HG02973 (cell line): ENCODE measurements around the gene NFAT5.

Source experiments
- ATAC-seq: cut with Tn5 transposase; IDR thresholded peaks from one replicate; pipeline ENCODE4 v1.9.1; 2021; ENCODE audit warnings: moderate library complexity; ENCODE audit not compliant: unreplicated experiment

The NFAT5 gene

DNA sequence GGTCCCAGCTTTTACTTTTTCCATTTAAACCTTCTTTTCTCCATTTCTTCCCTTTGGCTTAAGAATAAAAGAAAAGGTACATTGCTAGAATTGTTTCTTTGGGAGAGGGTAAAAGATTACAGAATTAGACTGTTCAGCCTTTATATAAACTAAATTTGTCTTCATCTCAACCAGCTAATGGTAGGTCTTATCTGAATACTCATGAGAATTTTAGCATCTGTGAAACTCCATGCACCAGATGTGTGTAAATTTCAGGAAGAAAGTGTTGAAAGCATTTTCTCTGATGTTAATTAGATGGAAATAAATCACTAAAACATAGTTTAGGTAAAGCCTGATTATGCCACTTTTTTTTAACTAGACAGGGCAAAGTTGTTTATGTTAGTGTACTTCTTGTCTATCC, 135.7 kb downstream of the NFAT5 start:
- ATAC-seq = no peak

DNA sequence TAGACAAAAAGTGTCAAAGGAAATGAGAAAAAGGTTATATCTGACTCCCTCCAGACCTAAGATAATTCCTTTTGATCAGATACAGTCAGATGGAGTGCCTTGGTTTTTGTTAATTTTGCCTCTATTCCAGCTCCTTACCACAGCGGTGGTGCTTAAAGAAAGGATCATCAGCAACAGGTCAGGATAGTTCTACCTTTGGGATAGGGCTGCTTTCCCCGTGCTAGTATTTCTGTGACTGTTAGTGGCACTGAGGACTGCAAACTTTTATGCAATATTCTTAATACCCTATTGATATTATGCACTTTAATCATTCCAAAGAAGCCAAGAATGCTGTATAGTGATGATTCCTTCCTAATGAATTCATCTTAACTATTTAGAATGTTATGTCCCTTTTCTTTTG, 136.1 kb downstream of the NFAT5 start:
- no peak for ATAC-seq

DNA sequence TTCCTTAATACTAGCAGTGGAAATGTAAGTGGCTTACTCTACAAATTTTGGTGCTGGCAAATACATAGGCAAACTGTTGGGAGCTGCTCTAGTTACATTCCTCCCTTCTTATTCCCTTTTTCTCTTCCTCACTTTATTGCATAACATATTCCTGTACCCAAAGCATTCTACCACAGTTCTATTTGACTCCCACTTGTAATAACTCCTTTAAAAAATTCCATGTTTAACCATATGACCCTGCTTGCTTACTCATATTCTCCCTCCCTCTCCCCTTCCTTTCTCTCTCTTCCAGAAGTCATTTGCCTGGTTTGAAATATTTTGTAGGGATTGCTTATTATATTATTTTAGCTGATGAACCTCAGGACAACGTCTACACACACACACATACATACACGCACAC, 137.9 kb downstream of the NFAT5 start:
- ATAC-seq = no peak

DNA sequence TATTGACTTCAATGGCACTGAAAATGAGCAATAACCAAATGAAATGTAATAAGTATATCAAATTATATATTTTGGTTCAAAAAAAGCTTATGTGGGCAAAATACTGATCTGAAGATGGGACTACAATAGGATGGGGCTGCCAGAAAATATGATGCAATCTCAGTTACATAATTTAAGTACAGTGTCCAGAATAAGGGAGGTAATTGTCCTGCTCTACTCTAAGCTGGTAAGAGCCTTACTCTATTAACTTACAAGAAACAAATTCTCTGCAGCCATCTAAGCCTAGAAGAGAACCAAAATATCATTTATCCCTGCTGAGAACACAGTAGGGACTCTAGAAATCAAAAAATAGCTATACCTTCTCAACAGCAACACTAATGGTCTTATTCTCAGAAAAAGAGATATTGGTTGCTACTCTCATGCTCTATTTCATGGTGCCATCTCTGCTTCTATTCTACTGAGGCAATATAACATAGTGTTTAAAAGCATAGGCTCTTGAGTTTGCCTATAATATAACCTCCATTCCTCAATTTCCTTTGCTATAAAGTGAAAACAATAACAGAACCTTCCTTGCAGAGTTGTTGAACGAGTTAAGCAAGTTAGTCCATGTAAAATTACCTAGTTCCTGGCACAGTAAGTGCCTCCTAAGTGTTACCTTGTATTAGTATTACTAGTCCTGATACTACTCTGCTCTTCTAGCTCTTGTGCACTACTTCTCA, 140.6 kb downstream of the NFAT5 start:
- no peak for ATAC-seq

DNA sequence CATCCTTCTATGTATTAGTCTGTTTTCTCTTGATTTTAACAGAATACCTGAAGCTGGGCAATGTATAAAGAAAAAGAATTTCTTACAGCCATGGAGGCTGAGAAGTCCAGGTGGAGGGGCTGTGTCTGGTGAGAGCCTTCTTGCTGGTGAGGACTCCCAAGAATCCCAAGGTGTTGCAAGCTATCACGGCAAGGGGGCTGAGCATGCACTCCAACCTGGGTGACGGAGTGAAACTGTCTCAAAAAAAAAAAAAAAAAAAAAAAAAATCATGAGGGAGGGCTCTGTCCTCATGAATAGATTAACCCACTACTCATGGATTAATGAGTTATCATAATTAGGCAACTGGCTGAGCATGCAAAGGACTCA, 141.2 kb downstream of the NFAT5 start:
- ATAC-seq = no peak

DNA sequence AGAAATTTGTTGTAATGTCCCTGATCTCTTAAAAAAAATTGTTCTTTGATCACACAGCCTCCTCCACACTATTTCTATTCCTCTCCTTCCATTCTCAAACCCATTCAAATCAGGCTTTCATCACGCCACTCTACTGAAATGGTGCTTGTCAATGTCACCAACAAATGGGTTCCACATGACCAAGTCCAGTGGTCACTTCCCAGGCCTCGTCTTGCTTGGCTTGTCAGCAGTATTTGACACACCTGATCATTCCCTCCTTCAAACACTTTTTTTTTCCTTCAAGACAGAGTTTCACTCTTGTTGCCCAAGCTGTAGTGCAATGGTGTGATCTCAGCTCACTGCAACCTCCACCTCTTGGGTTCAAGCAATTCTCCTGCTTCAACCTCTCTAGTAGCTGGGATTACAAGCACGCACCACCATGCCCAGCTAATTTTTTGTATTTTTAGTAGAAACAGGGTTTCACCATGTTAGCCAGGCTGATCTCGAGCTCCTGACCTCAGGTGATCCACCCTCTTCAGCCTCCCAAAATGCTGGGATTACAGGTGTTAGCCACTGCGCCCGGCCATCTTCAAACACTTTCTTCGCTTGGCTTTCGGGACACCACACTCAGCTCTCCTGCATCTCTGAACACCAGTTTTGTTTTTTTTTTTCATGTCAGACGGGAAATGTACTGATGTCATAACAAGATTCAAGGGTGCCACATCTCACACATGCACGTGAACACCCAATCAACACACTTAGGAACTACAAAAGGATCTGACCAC, 142.3 kb downstream of the NFAT5 start:
- ATAC-seq = no peak

DNA sequence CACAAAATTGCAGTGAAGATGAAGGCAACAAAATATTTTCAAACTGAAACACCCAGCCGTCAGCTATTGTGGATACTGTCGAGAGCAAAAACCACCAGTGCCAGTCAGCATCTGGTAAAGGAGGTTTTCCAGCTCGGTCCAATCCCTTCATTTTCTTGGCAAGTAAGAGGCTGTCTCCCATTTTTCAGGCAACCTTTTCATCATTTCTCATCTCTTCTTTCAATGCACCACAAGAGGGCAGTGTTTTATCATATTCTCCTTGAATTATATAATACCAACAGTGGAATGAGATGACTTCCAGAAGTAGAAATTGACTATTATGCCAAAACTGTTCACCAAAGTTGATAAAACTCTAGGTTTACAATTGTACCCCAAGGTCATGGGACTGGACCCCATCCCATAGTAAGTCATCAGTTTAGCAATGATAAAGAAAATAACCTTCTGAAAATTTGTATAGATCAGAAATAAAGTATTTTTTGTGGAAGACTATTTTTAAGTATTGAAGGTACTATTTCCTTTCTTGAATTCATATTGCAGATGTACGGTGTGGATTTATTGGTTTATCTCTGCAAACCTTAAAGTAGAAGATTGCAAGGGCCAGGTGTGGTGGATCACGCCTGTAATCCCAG, 143.8 kb downstream of the NFAT5 start:
- ATAC-seq = no peak

DNA sequence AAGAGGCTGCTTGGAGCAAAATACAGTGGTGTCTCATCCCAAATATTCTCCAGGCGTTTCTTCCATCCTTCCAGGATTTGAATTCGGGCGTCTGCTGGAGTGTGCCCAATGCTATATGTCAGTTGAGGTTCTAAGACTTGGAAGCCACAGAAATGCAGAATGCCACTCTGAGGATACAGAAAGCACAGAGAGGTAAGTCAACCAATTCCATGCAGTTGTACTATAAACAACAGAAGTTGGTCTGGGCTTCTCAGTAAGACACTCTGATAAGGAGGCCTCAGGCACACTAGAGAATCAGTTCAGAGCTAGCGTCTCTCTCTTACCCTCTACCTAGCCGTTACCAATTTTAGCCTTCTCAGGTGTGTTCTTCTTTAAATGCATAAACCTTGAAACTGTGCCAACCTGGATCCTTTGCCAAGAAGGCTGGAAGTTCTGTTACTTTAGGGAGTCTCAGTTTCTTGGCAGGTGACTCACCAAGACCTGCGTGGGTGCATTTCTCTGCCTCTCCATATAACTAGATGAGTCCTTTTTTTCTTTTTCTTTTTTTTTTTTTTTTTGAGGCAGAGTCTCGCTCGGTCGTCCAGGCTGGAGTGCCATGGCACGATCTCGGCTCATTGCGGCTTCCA, 145.5 kb downstream of the NFAT5 start:
- ATAC-seq = no peak

DNA sequence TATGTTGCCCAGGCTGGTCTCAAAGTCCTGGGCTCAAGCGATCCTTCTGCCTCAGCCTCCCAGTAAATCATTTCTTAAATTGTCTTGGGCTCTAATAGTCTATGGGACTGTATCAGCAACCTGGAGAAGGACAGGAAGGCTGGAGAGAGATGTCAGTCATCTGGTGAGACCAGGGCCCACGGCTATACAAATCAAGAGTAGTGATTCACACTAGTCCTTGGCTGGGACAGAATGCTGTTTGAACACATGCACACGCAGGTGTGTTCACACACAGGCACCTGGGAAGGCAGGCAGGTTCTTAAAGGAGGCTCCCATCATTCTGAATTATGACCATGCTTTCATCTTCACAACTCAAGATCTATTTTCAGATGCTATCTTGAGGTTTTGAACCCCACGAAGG, 146.5 kb downstream of the NFAT5 start:
- ATAC-seq = no peak

DNA sequence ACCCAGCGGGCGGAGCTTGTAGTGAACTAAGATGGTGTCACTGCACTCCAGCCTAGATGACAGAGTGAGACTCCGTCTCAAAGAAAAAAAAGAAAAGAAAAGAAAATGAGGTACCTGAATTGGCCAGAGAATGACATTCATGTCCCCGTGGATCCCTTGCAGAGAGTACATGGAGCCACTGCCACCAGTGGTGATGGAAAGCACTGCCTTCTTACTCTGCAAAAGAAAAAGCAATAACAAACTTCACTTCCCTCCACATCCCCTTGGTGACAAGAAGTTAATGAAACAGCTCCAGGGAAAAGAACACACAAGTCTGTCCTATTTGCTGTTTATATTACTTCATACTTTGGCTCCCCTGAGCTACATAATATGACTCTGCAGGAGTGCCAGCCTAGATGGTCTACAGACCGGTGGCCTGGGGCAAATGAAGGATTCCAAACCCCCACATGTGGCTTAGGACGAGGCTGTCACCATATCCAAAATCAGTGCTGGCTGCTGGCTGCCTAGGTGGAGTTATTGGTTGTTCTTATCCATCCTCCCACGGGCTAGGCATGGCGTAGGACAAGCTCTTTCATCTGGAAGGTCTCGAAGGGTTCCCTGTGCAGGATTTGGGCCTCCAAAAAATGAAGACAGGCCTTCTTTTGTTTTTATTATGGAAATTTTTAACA, 147.3 kb downstream of the NFAT5 start:
- ATAC-seq = no peak

DNA sequence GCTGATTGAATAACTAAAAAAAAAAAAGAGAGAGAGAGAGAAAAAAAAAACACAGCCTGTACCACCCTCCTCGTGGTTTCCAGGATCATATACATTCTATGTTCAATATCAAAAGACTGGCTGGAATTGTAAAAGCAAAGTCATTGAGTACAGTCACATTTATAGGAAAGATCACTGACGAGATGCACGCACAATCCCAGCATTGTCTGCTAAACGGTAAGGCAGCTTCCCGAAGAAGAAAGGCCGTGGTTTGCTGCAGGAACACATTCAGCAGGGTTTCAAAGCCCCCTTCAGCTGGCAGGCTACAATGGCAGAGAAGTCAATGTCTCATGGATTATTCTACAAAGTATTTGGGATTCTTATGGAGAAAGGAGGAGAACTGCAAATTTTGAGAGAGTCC, 151.3 kb downstream of the NFAT5 start:
- ATAC-seq = no peak

DNA sequence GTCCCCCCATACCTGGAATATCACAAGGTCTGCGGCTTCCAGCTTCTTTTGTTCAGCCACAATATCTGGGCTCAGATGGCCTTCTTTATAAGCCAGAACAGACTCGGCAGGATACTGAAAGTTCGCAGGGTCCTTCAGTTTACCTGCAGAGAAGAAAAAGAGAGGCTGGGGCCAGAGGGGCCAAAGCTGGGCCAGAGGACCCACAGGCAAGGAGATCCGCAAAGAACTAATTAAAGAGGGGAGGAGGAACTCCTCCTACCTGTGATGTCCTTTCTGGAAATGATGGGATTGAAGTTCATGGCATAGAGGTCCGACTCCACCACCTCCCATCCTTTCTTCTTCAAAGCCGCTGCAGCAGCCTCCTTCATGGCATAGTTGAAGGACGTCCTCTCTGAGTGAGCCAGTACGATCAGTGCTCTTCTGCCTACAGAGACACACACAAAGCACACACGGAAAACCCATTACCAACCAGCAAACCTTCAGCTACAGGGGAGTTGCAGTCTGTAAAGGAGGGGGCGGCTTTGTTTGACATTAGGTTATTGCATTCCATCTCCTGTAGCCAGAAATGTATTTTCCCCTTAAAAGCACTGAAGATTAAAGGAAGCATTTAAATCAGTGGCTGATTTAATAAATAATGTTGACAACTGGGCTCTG, 152.5 kb downstream of the NFAT5 start:
- no peak for ATAC-seq

DNA sequence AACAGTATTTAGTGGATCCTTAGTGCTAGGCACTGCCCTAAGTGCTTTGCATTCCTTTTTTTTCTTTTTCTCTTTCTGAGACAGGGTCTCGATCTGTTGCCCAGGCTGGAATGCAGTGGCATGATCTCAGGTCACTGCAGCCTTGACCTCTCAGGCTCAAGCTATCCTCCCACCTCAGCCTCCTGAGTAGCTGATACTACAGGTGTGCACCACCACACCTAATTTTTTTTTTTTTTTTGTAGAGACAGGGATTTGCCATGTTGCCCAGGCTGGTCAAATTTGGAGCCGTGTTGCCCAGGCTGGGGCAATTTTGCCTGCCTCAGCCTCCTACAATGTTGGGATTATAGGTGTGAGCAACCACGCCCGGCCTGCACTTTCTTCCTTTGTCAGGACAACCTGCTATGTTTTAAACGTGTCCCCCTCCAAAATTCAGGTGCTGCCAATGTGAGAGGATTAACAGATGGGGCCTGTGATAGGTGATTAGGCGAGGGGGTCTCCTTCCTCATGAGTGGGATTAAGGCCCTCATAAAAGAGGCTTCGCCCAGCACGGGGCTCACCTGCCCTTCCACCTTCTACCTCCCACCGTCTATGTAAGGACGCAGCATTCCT, 155.2 kb downstream of the NFAT5 start:
- ATAC-seq = no peak

DNA sequence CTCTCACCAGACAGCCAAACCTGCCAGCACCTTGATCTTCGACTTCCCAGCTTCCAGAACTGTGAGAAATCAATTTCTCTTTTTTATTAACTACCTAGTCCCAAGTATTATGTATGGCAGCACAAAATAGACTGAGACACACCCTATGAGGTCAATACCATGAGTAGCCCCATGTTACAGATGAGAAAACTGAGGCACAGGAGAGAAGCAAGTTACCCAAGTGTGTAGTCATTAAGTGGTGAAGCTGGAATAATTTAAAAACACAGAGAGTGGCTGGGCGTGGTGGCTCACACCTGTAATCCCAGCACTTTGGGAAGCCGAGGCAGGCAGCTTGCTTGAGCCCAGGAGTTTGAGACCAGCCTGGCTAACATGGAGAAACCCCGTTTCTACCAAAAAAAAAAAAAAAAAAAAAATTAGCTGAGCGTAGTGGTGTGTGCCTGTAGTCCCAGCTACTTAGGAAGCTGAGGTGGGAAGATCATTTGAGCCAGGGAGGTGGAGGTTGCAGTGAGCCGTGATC, 155.7 kb downstream of the NFAT5 start:
- ATAC-seq = no peak

DNA sequence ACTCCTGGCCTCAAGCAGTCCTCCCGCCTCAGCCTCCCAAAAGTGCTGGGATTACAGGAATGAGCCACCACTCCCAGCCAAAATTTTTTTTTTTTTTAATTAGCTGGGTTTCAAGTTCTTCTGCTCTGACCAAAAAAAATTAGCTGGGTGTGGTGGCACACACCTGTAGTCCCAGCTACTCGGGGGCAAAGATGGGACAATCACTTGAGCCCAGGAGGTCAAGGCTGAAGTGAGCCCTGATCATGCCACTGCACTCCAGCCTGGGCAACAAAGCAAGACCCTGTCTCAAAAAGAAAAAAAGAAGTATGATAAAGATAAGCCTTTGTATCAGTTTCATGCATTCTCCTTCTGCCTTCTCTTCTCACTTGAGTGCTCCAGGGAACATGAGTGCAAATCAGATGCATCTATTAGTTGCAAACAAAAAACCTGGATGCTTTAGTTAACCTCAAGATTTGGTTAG, 158.7 kb downstream of the NFAT5 start:
- no peak for ATAC-seq

DNA sequence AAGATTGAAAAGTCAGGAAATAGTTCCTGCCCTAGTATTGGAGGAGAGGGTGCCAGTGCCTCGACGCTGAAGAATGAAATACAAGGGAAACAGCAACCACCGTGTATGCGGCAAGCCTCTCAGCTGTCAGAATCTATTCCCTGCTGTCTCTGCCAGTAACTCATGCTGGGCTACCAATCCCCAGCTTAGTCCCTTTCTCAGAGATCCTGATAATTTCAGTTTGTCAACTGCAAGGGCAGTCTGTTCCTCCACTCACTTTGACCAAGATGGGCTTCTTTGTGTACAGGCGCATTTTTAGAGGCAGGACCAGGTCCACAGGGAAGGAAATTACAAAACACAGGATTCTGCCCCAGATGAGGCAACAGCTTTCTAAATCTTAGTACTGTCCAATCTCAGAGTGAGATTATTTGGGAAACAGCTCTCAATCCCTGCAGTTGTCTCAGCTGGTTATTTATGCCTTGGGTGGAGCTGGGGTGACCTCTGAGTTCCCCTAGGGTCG, 159.3 kb downstream of the NFAT5 start:
- ATAC-seq = no peak

DNA sequence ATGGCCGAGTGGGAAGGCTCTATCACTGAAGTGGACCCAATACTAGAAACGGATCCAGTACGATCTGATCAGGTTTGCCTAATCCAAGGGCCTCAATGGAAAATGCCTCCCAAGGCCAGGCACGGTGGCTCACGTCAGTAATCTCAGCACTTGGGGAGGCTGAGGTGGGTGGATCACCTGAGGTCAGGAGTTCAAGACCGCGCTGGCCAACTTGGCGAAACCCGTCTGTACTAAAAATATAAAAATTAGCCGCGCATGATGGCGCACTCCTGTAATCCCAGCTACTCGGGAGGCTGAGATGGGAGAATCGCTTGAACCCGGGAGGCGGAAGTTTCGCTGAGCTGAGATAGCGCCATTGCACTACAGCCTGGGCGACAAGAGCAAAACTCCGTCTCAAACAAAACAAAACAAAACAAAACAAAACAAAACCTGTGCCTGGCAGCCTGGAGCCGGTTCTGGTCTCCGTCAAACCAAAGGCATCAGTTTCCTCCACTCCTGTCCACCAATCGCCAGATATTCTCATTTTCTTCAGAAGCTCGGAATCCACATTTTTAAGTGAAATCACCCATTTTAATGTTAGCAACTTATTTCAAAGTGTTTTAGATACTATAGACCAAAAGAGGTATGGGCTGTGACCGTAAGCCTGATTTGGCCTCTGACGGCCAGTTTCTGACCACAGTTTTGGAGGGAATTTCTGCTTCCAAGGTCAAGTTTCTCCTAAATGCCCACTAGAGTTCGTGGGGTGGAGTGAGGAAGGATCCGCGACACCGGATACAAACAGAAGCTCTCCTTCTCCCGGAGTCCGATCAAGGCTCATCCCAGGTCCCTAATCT, 159.9 kb downstream of the NFAT5 start:
- no peak for ATAC-seq

DNA sequence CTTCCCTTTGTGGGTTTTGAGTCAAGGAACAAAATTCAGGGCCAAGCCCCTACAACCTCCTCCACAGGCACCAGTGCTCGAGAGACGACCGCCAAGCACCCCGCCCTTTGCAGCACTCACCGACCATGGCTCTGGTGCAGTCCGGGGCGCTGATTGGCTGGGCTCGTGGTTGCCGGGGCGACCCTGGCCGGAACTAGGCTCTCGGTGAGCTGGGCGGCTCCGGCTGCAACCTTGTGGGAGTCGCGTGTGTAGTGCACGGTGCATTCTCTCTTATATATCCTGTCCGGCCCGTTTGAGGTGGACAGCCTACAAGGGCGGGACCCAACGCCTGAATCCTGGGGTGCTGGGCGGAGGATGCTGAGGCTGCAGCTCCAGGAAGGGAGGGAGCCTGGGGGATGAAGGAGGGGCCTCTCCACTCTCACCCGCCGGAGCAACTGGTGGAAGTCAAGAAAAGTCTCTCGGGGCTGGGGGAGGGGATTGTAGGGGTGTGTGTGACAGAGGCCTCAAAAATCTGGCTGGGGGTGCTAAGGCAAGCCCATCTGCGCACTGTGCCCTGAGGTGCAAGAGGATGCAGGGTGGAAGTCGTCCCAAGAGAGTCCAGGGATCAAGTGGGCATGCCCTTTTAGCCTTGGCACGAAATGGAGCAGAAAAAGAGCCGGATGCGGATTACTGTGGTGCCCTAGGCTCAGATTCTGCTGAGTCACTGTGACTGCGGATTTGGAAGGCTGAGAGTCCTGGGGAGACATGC, 160.7 kb downstream of the NFAT5 start, which contains the start of gene NQO1:
NQO1 (minus strand) TSS at position 248 of the 748 bp plus-strand sequence; CDS start at position 127, 121 bp downstream.
- peak; percentile 97 for ATAC-seq
